DND-41 (cell line): ENCODE results near the gene RAD51B.

Experiments used
- ATAC-seq: fragments of 200-7000 bp; cut with Tn5 transposase; 3 replicates; pipeline ENCODE4 v1.9.1; 2021; ENCODE audit warnings: low read depth; ENCODE audit not compliant: insufficient read depth
- DNase-seq: peaks from one replicate; pipeline ENCODE4 v3.0.0-alpha.2; 2020
- H2AFZ ChIP-seq: 2 replicates; pipeline ENCODE4 v1.6.0; 2012; ENCODE audit warnings: low read depth, low read length
- H3K27ac ChIP-seq: 2 replicates; pipeline ENCODE4 v1.5.1; 2012; ENCODE audit warnings: low read length, inconsistent platforms
- H3K27me3 ChIP-seq: fragments of 200-600 bp; sonication (generic); 2 replicates; pipeline ENCODE4 v1.6.0; 2012; ENCODE audit warnings: low read length, mild to moderate bottlenecking, inconsistent platforms; ENCODE audit not compliant: insufficient read depth, poor library complexity
- H3K36me3 ChIP-seq: 2 replicates; pipeline ENCODE4 v1.5.1; 2012; ENCODE audit warnings: low read length, inconsistent platforms; ENCODE audit not compliant: insufficient read depth
- H3K4me1 ChIP-seq: 2 replicates; pipeline ENCODE4 v1.5.1; 2012; ENCODE audit warnings: mild to moderate bottlenecking, low read length; ENCODE audit not compliant: insufficient read depth
- H3K4me2 ChIP-seq: 2 replicates; pipeline ENCODE4 v1.6.0; 2012; ENCODE audit warnings: mild to moderate bottlenecking, moderate library complexity, low read length, inconsistent platforms; ENCODE audit not compliant: insufficient read depth
- H3K4me3 ChIP-seq, 2 experiments: fragments of 200-600 bp in 1 of 2; shearing (Covaris generic) in 1 of 2; 2 replicates each; pipeline ENCODE4 v1.5.1; 2012 to 2016; ENCODE audit warnings: inconsistent platforms in 2 of 2, low read length in 2 of 2, mild to moderate bottlenecking in 2 of 2, low read depth in 1 of 2, moderate library complexity in 1 of 2
- H3K79me2 ChIP-seq: 2 replicates; pipeline ENCODE4 v1.6.0; 2012; ENCODE audit warnings: low read length, inconsistent platforms; ENCODE audit not compliant: insufficient read depth
- H3K9ac ChIP-seq: 2 replicates; pipeline ENCODE4 v1.6.0; 2012; ENCODE audit warnings: low read depth, mild to moderate bottlenecking, inconsistent platforms, low read length, moderate library complexity
- H3K9me3 ChIP-seq: 2 replicates; pipeline ENCODE4 v1.5.1; 2012; ENCODE audit warnings: low read length, moderate library complexity, mild to moderate bottlenecking, inconsistent platforms; ENCODE audit not compliant: insufficient read depth, severe bottlenecking
- H4K20me1 ChIP-seq: 2 replicates; pipeline ENCODE4 v1.6.0; 2012; ENCODE audit warnings: low read length; ENCODE audit not compliant: insufficient read depth
- EZH2 ChIP-seq: IDR thresholded peaks from 3 replicates; pipeline ENCODE4 v1.6.1; 2012; ENCODE audit warnings: borderline replicate concordance, low read depth, mild to moderate bottlenecking, moderate library complexity, low read length, inconsistent platforms; ENCODE audit not compliant: severe bottlenecking
- TF ChIP-seq, protein P1 (sequence below): IDR thresholded peaks from 2 replicates; pipeline ENCODE4 v1.5.1; 2012; ENCODE audit warnings: borderline replicate concordance, low read length, moderate library complexity, mild to moderate bottlenecking; ENCODE audit not compliant: poor library complexity, severe bottlenecking; ENCODE audit errors: extremely low read depth

RAD51B gene

DNA sequence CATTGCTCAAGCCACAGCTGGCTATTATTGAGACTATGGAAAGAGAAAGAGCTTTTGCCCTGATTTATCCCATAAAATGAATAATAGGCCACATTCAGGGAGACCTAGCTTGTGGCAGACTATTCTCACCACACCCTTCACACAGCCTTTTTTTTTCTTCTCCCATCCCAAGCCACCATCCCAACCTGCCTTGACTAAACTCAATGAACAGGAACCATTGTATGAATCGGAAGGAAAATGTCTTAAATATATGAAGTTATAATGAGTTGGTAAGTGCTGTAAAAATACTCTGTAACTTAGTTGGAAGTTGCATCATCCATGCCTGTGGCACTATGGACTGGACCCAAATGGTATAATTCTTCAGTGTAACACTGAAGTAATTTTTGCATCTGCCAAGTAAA is 338.4 kb downstream of the RAD51B start:
- no peak for ATAC-seq
- H3K79me2 ChIP-seq, result no peaks in the 10 kb centered on the region
- no peaks in the 10 kb centered on the region for H4K20me1 ChIP-seq
- no peak for TF ChIP-seq EZH2
- TF ChIP-seq, protein P1, sequence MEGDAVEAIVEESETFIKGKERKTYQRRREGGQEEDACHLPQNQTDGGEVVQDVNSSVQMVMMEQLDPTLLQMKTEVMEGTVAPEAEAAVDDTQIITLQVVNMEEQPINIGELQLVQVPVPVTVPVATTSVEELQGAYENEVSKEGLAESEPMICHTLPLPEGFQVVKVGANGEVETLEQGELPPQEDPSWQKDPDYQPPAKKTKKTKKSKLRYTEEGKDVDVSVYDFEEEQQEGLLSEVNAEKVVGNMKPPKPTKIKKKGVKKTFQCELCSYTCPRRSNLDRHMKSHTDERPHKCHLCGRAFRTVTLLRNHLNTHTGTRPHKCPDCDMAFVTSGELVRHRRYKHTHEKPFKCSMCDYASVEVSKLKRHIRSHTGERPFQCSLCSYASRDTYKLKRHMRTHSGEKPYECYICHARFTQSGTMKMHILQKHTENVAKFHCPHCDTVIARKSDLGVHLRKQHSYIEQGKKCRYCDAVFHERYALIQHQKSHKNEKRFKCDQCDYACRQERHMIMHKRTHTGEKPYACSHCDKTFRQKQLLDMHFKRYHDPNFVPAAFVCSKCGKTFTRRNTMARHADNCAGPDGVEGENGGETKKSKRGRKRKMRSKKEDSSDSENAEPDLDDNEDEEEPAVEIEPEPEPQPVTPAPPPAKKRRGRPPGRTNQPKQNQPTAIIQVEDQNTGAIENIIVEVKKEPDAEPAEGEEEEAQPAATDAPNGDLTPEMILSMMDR, result no peak
- no peak overlapping the region for H3K4me3 ChIP-seq
- no peak overlapping the region for H2AFZ ChIP-seq
- H3K27ac ChIP-seq, result no peak overlapping the region
- H3K9me3 ChIP-seq, result no peaks in the 10 kb centered on the region
- no peak overlapping the region for H3K4me2 ChIP-seq
- no peaks in the 10 kb centered on the region for H3K27me3 ChIP-seq
- no peak overlapping the region for H3K9ac ChIP-seq
- H3K4me1 ChIP-seq, result no peaks in the 10 kb centered on the region; the same call in 1 of the 2 replicates
- DNase-seq, result no peak
- H3K36me3 ChIP-seq, result no peaks in the 10 kb centered on the region

DNA sequence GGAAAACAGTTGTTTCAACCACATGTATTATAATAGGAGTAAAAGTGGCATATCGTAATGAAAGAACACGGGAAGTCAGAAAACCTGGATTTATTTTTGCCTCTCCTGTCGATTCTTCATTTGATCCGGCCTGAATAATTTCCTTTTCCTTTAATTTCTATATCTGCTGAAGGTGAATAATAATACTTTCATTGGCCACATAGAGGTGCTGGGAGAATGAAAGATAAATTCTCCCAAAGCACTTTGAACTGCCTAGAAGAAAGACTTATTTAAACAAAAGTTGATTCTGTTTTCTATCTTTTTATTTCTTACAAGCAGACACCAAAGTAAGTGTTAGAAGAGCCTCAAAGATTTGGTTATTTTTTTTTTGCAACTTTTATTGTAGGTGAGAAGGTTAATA is 339.1 kb downstream of the RAD51B start:
- DNase-seq (no peak), ATAC-seq (no peak)
- H3K79me2 ChIP-seq, result no peaks in the 10 kb centered on the region
- H3K4me1 ChIP-seq, result no peaks in the 10 kb centered on the region; the same call in 1 of the 2 replicates
- H3K4me2 ChIP-seq, result no peak overlapping the region
- no peak overlapping the region for H3K9ac ChIP-seq
- H3K36me3 ChIP-seq, result no peaks in the 10 kb centered on the region
- no peak overlapping the region for H2AFZ ChIP-seq
- TF ChIP-seq, protein P1, result no peak
- TF ChIP-seq EZH2, result no peak
- no peaks in the 10 kb centered on the region for H4K20me1 ChIP-seq
- H3K4me3 ChIP-seq, result no peak overlapping the region
- H3K9me3 ChIP-seq, result no peaks in the 10 kb centered on the region
- no peaks in the 10 kb centered on the region for H3K27me3 ChIP-seq
- H3K27ac ChIP-seq, result no peak overlapping the region

DNA sequence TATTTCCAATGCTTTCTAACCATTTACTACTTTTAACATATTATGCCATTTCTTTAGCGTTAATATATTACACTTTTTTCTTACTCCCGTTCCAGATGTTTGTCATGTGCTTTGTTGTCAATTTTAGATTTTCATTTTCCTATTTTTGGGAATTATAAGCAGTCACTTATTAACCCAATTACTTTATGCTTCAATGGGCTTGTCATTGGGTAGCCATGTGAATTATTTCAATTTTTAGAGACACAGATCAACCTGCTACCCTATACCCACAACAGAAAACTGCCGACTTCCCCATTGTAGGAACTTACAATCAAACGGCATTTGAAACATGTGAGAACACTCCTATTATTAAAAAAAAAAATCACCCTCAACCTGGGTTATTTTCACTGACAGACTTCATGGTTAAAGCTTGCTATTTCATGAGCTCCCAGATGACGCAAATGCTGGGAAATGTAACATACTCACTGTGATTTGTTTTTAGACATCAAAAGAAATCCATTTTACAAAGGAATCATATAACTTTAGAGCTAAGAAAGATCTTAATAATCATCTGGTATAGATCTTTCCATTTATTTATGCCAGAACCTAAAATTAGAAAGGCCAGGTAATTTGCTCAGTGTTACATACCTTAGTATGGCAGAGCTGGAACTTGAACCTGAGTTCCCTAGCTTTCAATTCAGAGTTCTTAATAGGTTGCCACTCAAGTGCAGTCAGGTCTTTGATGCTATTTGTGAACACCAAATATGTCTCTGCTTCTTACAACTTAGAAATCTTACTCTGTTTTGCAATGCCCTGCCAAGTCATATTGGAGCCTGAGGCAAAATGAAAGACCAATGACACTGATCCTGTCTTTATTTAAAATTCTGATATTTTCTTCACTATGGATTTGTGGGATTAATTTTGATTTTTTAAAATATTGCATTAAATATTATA is 340.4 kb downstream of the RAD51B start:
- DNase-seq (no peak), ATAC-seq (no peak)
- H3K9me3 ChIP-seq, result no peaks in the 10 kb centered on the region
- H3K4me1 ChIP-seq, result no peaks in the 10 kb centered on the region; the same call in 1 of the 2 replicates
- H3K79me2 ChIP-seq, result no peaks in the 10 kb centered on the region
- H4K20me1 ChIP-seq, result no peaks in the 10 kb centered on the region
- no peak overlapping the region for H3K9ac ChIP-seq
- H2AFZ ChIP-seq, result no peak overlapping the region
- H3K4me3 ChIP-seq, result no peak overlapping the region
- no peaks in the 10 kb centered on the region for H3K36me3 ChIP-seq
- no peak overlapping the region for H3K4me2 ChIP-seq
- TF ChIP-seq, protein P1, result no peak
- TF ChIP-seq EZH2, result no peak
- no peak overlapping the region for H3K27ac ChIP-seq
- no peaks in the 10 kb centered on the region for H3K27me3 ChIP-seq
